ENCODE results near the gene IFT81.

DNA sequence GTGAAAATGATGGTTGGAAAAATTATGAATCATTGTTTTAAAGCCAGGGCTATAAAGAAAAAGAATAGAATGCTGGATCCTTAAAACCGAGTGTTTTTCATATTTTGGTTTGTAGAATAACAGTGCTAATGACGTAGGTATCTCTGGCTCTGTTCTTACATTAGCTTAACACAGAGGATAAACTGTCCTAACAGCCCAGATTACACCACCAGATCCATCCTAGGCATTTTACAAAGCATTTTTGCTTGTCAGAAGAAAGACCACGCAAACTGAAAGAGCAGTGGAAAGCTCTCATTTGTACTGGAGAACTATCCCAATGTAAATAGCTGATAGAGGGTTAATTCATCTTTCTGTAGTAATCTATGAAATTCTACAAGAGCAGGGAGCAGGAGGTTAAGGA is 13.6 kb downstream of the IFT81 start:
- TF ChIP-seq CTCF (IDR thresholded peaks at IDR 0.05) (no peak), POLR2AphosphoS5 (IDR thresholded peaks at IDR 0.05; ENCODE audit: low read depth, low read length) (no peak), REST (IDR thresholded peaks at IDR 0.05; ENCODE audit: insufficient read depth in 1 of 2, low read depth in 2 of 2, low read length in 1 of 2) (no peak), TCF7L2 (IDR thresholded peaks at IDR 0.05; ENCODE audit: low read depth, low read length) (no peak)

Measured in Panc1 (cell line).